AG04449 (cell line): ENCODE data around the gene DCBLD1.

Experiments
- CTCF ChIA-PET: fragments of 350-600 bp; formaldehyde crosslinking; extraction: SDS; loops from one replicate; lab custom pipeline; 2021; ENCODE audit warnings: antibody characterized with exemption; lab: Yijun Ruan, JAX
- POLR2A ChIA-PET: fragments of 400-600, 350-600 bp; formaldehyde crosslinking; extraction: SDS; loops from one replicate; lab custom pipeline; 2020; ENCODE audit warnings: antibody characterized with exemption, inconsistent platforms; lab: Yijun Ruan, JAX
- DNase-seq: peaks from one replicate; pipeline ENCODE4 v3.0.0-alpha.2; 2010; ENCODE audit warnings: low read depth, low spot score
- H3K4me3 ChIP-seq: 2 replicates; pipeline ENCODE4 v1.5.1; 2011; ENCODE audit warnings: low read depth, mild to moderate bottlenecking, control low read depth, low read length
- TF ChIP-seq, protein P1 (sequence below): IDR thresholded peaks from one replicate; pipeline ENCODE4 v1.5.1; 2011; ENCODE audit warnings: mild to moderate bottlenecking, moderate library complexity, low read length, control low read depth, inconsistent platforms; ENCODE audit not compliant: insufficient read depth; ENCODE audit errors: missing control alignments

The DCBLD1 gene

DNA sequence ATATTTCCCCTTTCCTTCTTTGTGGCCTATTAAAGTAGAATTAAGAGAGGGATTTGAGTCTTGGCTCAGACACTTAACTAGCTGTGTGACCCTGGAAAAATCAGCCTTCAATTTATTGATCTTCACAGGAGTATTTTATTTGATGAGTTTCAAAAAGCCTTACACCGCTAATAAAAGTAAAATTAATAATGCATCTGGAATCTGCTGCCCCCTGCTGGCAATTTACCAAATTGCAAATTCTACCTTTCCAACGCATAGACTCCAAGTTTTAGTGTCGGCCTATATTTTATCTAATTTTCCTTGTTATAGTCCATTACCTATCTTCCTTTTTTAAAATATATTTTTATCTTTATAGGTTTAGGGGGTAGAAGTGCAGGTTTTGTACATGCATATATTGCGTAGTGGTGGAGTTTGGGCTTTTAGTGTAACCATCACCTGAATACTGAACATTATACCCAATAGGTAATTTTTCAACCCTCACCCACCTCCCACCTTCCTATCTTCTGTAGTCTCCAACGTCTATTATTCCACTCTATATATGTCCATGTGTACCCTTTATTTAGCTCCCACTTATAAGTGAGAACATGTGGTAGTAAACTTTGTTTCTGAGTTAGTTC, 73.5 kb downstream of the DCBLD1 start:
- TF ChIP-seq, protein P1, sequence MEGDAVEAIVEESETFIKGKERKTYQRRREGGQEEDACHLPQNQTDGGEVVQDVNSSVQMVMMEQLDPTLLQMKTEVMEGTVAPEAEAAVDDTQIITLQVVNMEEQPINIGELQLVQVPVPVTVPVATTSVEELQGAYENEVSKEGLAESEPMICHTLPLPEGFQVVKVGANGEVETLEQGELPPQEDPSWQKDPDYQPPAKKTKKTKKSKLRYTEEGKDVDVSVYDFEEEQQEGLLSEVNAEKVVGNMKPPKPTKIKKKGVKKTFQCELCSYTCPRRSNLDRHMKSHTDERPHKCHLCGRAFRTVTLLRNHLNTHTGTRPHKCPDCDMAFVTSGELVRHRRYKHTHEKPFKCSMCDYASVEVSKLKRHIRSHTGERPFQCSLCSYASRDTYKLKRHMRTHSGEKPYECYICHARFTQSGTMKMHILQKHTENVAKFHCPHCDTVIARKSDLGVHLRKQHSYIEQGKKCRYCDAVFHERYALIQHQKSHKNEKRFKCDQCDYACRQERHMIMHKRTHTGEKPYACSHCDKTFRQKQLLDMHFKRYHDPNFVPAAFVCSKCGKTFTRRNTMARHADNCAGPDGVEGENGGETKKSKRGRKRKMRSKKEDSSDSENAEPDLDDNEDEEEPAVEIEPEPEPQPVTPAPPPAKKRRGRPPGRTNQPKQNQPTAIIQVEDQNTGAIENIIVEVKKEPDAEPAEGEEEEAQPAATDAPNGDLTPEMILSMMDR: peak; percentile 46
- DNase-seq: no peak
- ChIA-PET POLR2A (no interaction called here), CTCF (interaction anchor here (0.7 to 17.1 kb wide), 35 partner anchors 11 to 218 kb away, joined by 3 to 273 read pairs (median 4); no protein-coding TSS in a partner anchor)
- H3K4me3 ChIP-seq: no peak overlapping the region

DNA sequence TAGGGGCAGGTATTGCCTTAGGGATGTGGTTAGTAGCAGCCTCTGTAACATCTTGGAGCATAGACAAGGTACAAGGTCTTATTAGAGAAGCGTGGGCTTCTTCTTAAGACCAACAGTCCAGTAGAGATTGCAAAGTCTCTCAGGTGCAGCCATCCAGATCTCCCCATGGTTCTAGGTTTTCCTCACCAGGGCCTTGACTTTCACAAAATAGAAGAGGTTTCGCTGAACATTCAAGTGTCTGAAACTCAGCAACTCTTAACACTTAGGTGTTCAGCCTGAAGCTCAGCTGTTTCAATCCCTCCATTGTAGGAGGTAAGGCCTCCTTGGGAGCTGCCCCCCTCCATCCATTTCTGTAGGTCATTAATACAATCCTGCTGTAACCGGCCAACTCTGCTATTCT, 75.5 kb downstream of the DCBLD1 start:
- ChIA-PET CTCF (interaction anchor here (0.8 to 17.1 kb wide), 6 partner anchors 9 to 205 kb away, joined by 3 to 273 read pairs (median 18); no protein-coding TSS in a partner anchor), POLR2A (no interaction called here)
- TF ChIP-seq, protein P1: no peak
- no peak overlapping the region for H3K4me3 ChIP-seq
- DNase-seq: no peak

DNA sequence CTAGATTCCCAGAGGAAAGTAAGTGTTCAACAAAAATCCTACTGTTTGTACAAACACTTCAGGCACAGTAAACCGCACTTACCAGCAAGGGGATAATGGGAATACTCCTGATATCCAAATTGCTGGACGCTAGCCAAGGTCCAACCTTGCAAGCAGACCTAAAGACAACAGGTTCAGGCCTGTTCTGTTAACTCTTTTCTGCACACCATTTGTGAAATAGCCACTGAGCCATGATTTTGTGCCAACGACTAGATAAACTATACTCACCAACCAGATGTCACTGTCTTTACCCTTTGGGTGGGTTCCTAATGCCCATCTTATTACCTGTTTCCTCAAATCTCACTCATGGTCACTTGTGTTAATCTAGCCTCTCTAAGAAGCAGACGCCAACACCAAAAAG, 76.3 kb downstream of the DCBLD1 start:
- no peak overlapping the region for H3K4me3 ChIP-seq
- DNase-seq: no peak
- CTCF ChIA-PET: interaction anchor here (0.8 to 17.1 kb wide), 5 partner anchors 10 to 108 kb away, joined by 3 to 273 read pairs (median 9); no protein-coding TSS in a partner anchor
- TF ChIP-seq, protein P1: no peak
- POLR2A ChIA-PET: no interaction called here

- DNase-seq: no peak
- CTCF ChIA-PET: interaction anchor here (0.5 to 17.1 kb wide), 6 partner anchors 10 to 163 kb away, joined by 3 to 273 read pairs (median 6); no protein-coding TSS in a partner anchor
- H3K4me3 ChIP-seq: no peak overlapping the region
- TF ChIP-seq, protein P1: no peak
- POLR2A ChIA-PET: no interaction called here
Observed at GRCh38 chr6:117559299-117559698, 76.8 kb downstream of the DCBLD1 start.

- H3K4me3 ChIP-seq: no peak overlapping the region
- TF ChIP-seq, protein P1: no peak
- POLR2A ChIA-PET: no interaction called here
- CTCF ChIA-PET: interaction anchor here (1.1 to 4.8 kb wide), 6 partner anchors 12 to 213 kb away, joined by 3 to 28 read pairs (median 6); no protein-coding TSS in a partner anchor
- no peak for DNase-seq
Observed at GRCh38 chr6:117561128-117561527, 78.7 kb downstream of the DCBLD1 start.

- no peak overlapping the region for H3K4me3 ChIP-seq
- POLR2A ChIA-PET: no interaction called here
- no peak for DNase-seq
- CTCF ChIA-PET: interaction anchor here (0.9 to 5.1 kb wide), 4 partner anchors 9 to 115 kb away, joined by 4 to 35 read pairs (median 10); no protein-coding TSS in a partner anchor
- TF ChIP-seq, protein P1: no peak
Observed at GRCh38 chr6:117564681-117565080, 82.2 kb downstream of the DCBLD1 start.
